ENCODE results near the gene SAT1. TPM values are rescaled to one million over a fixed set of nuclear protein-coding genes. Genes with fewer than 3 reads are reported as not detected.
"Not testable (repeated sequence)": the region's sequence is repeated elsewhere in the genome, so short reads cannot be mapped to it uniquely, and the experiment has no call there.

SAT1 gene
- total RNA-seq, 2 donors from 2014 or later = 483 to 493 TPM

DNA sequence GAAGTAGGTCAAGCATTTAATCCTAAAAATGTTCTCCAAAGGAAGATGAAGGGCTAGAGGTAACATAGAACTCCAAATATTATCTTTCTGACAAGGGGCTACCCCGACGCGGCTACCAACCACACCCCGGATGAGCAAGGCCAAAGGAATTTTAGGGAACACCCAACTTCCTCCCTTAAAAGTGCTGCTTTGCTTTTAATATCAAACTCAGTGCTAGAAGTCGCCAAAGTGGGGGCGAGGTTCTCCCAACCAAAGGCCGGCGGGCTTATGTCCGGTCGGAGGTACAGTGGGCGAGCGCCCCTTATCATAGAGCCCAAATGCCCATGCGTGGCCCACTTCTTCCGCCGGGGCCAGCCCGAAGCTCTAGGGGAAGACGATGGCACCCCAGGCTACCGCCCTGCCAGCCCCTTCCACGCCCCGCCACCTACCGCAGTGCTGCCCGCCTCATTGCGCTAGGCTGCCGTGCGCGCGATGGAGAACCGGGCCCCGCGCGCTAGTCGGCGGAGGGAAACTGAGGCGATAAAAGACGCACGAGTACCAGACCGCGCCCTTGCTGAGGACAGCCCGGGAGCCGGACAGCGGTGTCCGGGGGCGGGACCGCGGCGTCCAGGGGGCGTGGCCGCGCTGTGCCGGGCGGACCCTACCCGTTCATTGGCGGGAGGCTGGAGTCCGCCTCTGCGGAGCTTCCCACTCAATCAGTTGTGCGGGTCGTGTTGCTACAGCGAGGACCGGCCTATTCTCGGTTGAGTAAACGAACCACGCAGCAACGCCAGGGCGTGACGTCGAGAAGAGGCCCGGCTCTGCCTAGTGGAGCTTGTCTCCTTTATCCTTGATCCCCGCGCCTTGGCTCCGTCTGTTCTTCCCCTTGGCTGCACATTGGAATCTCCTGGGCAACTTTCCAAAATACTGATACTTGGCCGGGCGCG is 40.0 kb upstream of the SAT1 start, which contains the start of gene ACOT9:
Gene ACOT9, minus strand, starts transcription at position 580 of the 926 bp plus-strand sequence. Its CDS starts 132 bp downstream, at position 448.
- ATAC-seq (peak; percentile 98), DNase-seq (peak; percentile 87 to 95 (median 93))
- intact Hi-C loops (cut with DNase I) = no loop called here
- Histone ChIP-seq H3K27ac (peak within 1 kb of the TSS; percentile 79 to 93 (median 88)), H3K4me3 (peak within 1 kb of the TSS; percentile 5 to 56), H3K27me3 (no peaks in the 10 kb centered on the region), H3K36me3 (replicated peaks in 1 of 2; ENCODE audit: insufficient read depth in 1 of 2, low read depth in 2 of 2) (no peaks in the 10 kb centered on the region), H3K4me1 (no peaks in the 10 kb centered on the region), H3K9me3 (no peaks in the 10 kb centered on the region)
- WGBS, 2 donors = 0% methylated on average over 10 to 67 of the region's 73 CpGs
- TF ChIP-seq, protein P1, sequence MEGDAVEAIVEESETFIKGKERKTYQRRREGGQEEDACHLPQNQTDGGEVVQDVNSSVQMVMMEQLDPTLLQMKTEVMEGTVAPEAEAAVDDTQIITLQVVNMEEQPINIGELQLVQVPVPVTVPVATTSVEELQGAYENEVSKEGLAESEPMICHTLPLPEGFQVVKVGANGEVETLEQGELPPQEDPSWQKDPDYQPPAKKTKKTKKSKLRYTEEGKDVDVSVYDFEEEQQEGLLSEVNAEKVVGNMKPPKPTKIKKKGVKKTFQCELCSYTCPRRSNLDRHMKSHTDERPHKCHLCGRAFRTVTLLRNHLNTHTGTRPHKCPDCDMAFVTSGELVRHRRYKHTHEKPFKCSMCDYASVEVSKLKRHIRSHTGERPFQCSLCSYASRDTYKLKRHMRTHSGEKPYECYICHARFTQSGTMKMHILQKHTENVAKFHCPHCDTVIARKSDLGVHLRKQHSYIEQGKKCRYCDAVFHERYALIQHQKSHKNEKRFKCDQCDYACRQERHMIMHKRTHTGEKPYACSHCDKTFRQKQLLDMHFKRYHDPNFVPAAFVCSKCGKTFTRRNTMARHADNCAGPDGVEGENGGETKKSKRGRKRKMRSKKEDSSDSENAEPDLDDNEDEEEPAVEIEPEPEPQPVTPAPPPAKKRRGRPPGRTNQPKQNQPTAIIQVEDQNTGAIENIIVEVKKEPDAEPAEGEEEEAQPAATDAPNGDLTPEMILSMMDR (IDR thresholded peaks at IDR 0.05) = peak in 1 of 7 experiments; percentile 5
- TF ChIP-seq POLR2A (IDR thresholded peaks at IDR 0.05) = peak; percentile 77 to 79 (median 78)

DNA sequence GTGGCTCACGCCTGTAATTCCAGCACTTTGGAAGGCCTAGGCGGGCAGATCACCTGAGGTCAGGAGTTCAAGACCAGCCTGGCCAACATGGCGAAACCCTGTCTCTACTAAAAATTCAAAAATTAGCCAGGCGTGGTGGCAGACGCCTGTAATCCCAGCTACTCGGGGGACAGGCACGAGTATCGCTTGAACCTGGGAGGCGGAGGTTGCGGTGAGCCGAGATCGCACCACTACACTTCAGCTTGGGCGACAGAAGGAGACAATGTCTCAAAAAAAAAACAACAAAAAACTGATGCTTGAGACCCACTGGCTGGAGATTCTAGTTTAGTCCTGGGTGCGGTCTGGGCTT is 39.4 kb upstream of the SAT1 start:
- DNase-seq; H3K9me3 ChIP-seq; H3K4me1 ChIP-seq; intact Hi-C loops (cut with DNase I); H3K36me3 ChIP-seq (replicated peaks in 1 of 2; ENCODE audit: insufficient read depth in 1 of 2, low read depth in 2 of 2); ATAC-seq; H3K27me3 ChIP-seq: not testable (repeated sequence)
- 46 to 60% methylated on average over 11 to 14 of the region's 14 CpGs for WGBS, 2 donors
- H3K4me3 ChIP-seq = peak overlapping the region in 1 of 2 donors; percentile 56
- peak overlapping the region; percentile 79 to 93 (median 88) for H3K27ac ChIP-seq

DNA sequence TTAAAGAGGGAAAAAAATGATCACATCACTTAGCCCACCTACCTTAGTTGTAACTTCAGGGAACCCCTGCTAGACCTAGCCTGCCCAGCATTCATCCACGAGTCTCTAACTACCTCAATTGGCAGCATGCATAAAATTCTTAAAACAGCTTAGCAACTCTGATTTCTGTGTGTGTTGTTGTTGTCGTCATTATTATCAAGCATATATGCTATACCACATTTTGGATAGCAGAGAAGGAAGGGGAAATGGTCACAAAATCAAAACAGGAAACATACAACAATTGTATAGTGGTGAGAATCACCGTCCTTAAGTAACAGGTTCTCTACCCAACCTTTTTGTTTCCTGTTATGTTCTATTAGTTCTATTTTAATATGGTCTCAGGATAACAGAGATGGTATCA is 37.2 kb upstream of the SAT1 start:
- Histone ChIP-seq H3K4me1 (no peaks in the 10 kb centered on the region), H3K9me3 (no peaks in the 10 kb centered on the region), H3K4me3 (no peak overlapping the region), H3K27ac (no peak overlapping the region), H3K27me3 (no peaks in the 10 kb centered on the region), H3K36me3 (replicated peaks in 1 of 2; ENCODE audit: insufficient read depth in 1 of 2, low read depth in 2 of 2) (no peaks in the 10 kb centered on the region)
- ATAC-seq = no peak
- TF ChIP-seq, protein P1 (IDR thresholded peaks at IDR 0.05) = no peak
- no peak for TF ChIP-seq POLR2A (IDR thresholded peaks at IDR 0.05)
- intact Hi-C loops (cut with DNase I) = no loop called here
- WGBS, 2 donors = 57 to 58% methylated on average over 3 of the region's 3 CpGs
- no peak for DNase-seq

DNA sequence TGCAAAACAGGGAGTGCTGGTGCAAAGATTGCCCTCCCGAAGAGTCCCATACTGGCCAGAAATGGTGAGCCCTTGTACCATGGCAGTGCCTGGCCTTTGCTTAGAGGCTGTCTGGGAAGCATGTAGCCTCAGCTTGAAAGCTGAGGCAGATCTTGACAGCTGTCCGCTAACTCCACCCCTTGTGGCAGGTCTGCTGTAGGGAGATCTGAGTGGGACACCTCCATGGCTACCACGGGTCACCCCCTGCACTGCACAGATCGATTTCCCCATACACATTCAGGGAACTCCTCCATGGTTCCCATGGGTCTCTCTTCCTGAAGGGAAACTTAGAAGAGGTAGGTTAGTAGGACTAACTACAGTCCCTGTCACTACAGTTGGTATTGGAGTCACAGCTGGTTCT is 33.8 kb upstream of the SAT1 start:
- H3K4me1 ChIP-seq = no peaks in the 10 kb centered on the region
- TF ChIP-seq, protein P1 (IDR thresholded peaks at IDR 0.05) = no peak
- TF ChIP-seq POLR2A (IDR thresholded peaks at IDR 0.05) = no peak
- H3K4me3 ChIP-seq = no peak overlapping the region
- DNase-seq = no peak
- no peak for ATAC-seq
- intact Hi-C loops (cut with DNase I) = no loop called here
- H3K27ac ChIP-seq = no peak overlapping the region
- H3K9me3 ChIP-seq = no peaks in the 10 kb centered on the region
- WGBS, 2 donors = 63% methylated on average over 4 of the region's 4 CpGs; no CpG with 5 or more reads in 1 of the 2 donors
- no peaks in the 10 kb centered on the region for H3K36me3 ChIP-seq (replicated peaks in 1 of 2; ENCODE audit: insufficient read depth in 1 of 2, low read depth in 2 of 2)
- no peaks in the 10 kb centered on the region for H3K27me3 ChIP-seq

DNA sequence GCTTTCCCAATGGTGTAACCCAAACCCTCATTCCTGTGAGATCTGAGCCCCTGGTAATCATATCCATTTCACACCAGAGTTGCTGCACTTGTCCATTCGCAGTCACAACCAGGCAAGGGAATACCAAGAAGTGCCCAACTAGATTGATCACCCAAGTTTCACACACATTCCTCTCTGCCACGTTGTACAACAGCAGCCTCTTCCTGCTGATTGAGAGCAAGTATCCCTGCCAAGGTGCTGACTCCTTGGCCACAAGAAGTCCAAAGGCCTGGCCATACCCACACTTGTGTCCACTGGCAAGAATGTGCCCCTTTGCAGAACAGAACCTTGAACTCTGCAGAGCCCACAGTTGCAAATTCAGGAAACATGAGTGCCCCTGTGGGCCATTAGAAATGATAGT is 33.4 kb upstream of the SAT1 start:
- intact Hi-C loops (cut with DNase I) = no loop called here
- DNase-seq (no peak), ATAC-seq (no peak)
- Histone ChIP-seq H3K4me3 (no peak overlapping the region), H3K27me3 (no peaks in the 10 kb centered on the region), H3K4me1 (no peaks in the 10 kb centered on the region), H3K36me3 (replicated peaks in 1 of 2; ENCODE audit: insufficient read depth in 1 of 2, low read depth in 2 of 2) (no peaks in the 10 kb centered on the region), H3K27ac (no peak overlapping the region), H3K9me3 (no peaks in the 10 kb centered on the region)
- 61% methylated on average over 2 of the region's 2 CpGs; no CpG with 5 or more reads in 1 of the 2 donors for WGBS, 2 donors
- TF ChIP-seq, protein P1 (IDR thresholded peaks at IDR 0.05) = no peak
- TF ChIP-seq POLR2A (IDR thresholded peaks at IDR 0.05) = no peak

Data from body of pancreas (tissue), 4 donors.